Measurements from ENCODE around the gene POLR3C. TPM values are rescaled to one million over a fixed set of nuclear protein-coding genes. Genes with fewer than 3 reads are reported as not detected.

The POLR3C gene
- total and polyA plus RNA-seq, 2 of the 4 experiments (the other 2 are of a cell fraction) = 47.0 to 94.1 TPM

GRCh38 chr1:145887631-145888030 lies 63.6 kb downstream of the POLR3C start:
- Histone ChIP-seq H4K91ac (ENCODE audit: insufficient read depth, low read depth, low read length) (no peak overlapping the region), H2BK120ac (ENCODE audit: low read depth, low read length) (no peak overlapping the region), H2BK20ac (ENCODE audit: low read depth, low read length) (no peak overlapping the region), H2BK15ac (ENCODE audit: low read depth, low read length) (no peak overlapping the region), H4K5ac (ENCODE audit: low read depth, low read length) (no peak overlapping the region), H3K9me1 (ENCODE audit: insufficient read depth, low read length) (peaks cover 7% of the 10 kb centered on the region; the same call in 1 of the 2 replicates), H2AK9ac (replicated peaks; ENCODE audit: low read depth, low read length, poor library complexity) (no peak overlapping the region), H3K14ac (replicated peaks; ENCODE audit: low read depth, low read length) (no peak overlapping the region), H2AK5ac (ENCODE audit: low read depth, low read length) (no peak overlapping the region), H3K79me1 (ENCODE audit: low read depth in 1 of 2, low read length in 2 of 2) (no peaks in the 10 kb centered on the region), H2BK5ac (ENCODE audit: low read depth, low read length, poor library complexity, severe bottlenecking) (no peak overlapping the region), H3K56ac (ENCODE audit: extremely low read depth, insufficient read depth, low read length) (no peak overlapping the region), H4K8ac (ENCODE audit: low read depth in 2 of 2, low read length in 2 of 2) (no peak overlapping the region), H3K27ac (ENCODE audit: insufficient read depth, low read length) (no peak overlapping the region), H3K4ac (ENCODE audit: low read depth, low read length) (no peak overlapping the region), H3K4me3 (ENCODE audit: insufficient read depth, low read depth, low read length) (no peak overlapping the region), H3K9me3 (ENCODE audit: control insufficient read depth, insufficient read depth, low read length) (no peaks in the 10 kb centered on the region), H3K4me1 (ENCODE audit: control insufficient read depth, insufficient read depth, low read length) (peaks cover 12% of the 10 kb centered on the region), H3K18ac (ENCODE audit: low read depth, low read length) (no peak overlapping the region), H4K20me1 (ENCODE audit: insufficient read depth, low read length) (no peaks in the 10 kb centered on the region), H3K23ac (ENCODE audit: low read depth, low read length) (no peak overlapping the region), H3K36me3 (ENCODE audit: control insufficient read depth, insufficient read depth, low read length) (no peaks in the 10 kb centered on the region), H3K4me2 (ENCODE audit: low read depth, low read length) (no peak overlapping the region), H2AFZ (replicated peaks; ENCODE audit: low read length, poor library complexity) (no peak overlapping the region), H3K9ac (ENCODE audit: low read depth, low read length) (no peak overlapping the region), H3K27me3 (ENCODE audit: control insufficient read depth, insufficient read depth, low read length) (peaks cover 2% of the 10 kb centered on the region; the same call in 1 of the 2 replicates)
- intact Hi-C loops (cut with micrococcal nuclease) = no loop called here
- dilution Hi-C loops (cut with HindIII; ENCODE audit: low sequenced_read_pairs, unreplicated experiment) = no loop called here
- no peak for TF ChIP-seq RCOR1 (IDR thresholded peaks at IDR 0.05; ENCODE audit: insufficient replicate concordance, low read length)
- no peak for TF ChIP-seq CTCF (conservative IDR thresholded peaks at IDR 0.05; ENCODE audit: low read depth, low read length)
- no peak for TF ChIP-seq FOS (IDR thresholded peaks at IDR 0.05; ENCODE audit: low read depth, low read length)
- no peak for TF ChIP-seq RAD21 (IDR thresholded peaks at IDR 0.05; ENCODE audit: low read length)
- no peak for TF ChIP-seq CHD1 (IDR thresholded peaks at IDR 0.05; ENCODE audit: low read depth, low read length)
- no peak for TF ChIP-seq USF2 (IDR thresholded peaks at IDR 0.05; ENCODE audit: low read depth, low read length)
- TF ChIP-seq BHLHE40 (IDR thresholded peaks at IDR 0.05; ENCODE audit: low read depth, low read length) = no peak
- TF ChIP-seq CEBPB (IDR thresholded peaks at IDR 0.05; ENCODE audit: low read depth, low read length) = no peak
- TF ChIP-seq MAFK (IDR thresholded peaks at IDR 0.05; ENCODE audit: low read depth, low read length) = no peak
- no peak for TF ChIP-seq MXI1 (IDR thresholded peaks at IDR 0.05; ENCODE audit: borderline replicate concordance, low read depth, low read length)
- TF ChIP-seq MAZ (IDR thresholded peaks at IDR 0.05; ENCODE audit: borderline replicate concordance, low read depth, low read length) = no peak
- TF ChIP-seq RFX5 (IDR thresholded peaks at IDR 0.05; ENCODE audit: low read depth, low read length) = no peak
- TF ChIP-seq NFE2L2 (IDR thresholded peaks at IDR 0.05; ENCODE audit: low read depth, low read length) = no peak
- no peak for DNase-seq
- no peak for ATAC-seq (ENCODE audit: low read depth)
- BruUV-seq (replicated peaks) = no TSS peak
- CTCF ChIA-PET = no interaction called here
- in situ Hi-C loops (cut with MboI; ENCODE audit: low sequenced_read_pairs) = no loop called here
- POLR2A ChIA-PET (ENCODE audit: unreplicated experiment) = no interaction called here
- no CpG with 5 or more reads among the region's 5 CpGs for WGBS, 2 experiments (ENCODE audit: extremely low coverage in 2 of 2, insufficient read length in 1 of 2)
